Breast epithelium (tissue), 3 donors: ENCODE measurements around the gene EGFL7.

Experiments used
- CTCF ChIP-seq, 3 donors: fragments of 450-650 bp; IDR thresholded peaks; one replicate each; pipeline ENCODE4 v1.5.1; 2016 to 2017; ENCODE audit warnings: antibody characterized with exemption in 3 of 3, mild to moderate bottlenecking in 3 of 3, moderate library complexity in 3 of 3
- POLR2A ChIP-seq: fragments of 450-650 bp; IDR thresholded peaks from one replicate; pipeline ENCODE4 v1.6.1; 2016; ENCODE audit warnings: antibody characterized with exemption, mild to moderate bottlenecking, moderate library complexity

DNA sequence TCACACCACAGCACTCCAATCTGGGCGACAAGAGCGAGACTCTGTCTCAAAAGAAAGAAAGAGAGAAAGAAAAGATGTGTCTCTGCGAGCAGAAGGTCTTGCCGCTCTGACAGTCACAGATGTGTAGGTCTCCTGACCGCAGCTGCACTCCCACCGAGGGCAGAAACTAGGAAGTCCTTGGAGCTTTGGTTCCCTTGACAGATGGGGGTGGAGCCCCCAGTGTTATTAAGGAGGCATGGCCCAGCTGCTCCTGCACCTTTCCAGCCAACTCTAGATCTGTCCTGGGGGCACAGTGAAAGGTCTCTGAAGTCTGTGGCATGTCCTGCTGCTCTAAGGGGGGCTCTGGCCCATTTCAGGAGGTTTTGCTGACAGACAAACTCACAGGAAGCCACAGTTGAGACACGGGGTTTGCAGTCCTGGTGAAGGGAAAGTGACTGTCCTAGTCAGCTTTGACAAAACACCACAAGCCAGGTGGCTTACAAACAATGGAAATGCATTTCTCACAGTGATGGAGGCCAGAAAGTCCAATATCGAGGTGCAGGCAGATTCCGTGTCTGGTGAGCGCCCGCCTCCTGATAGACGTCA, 40.7 kb downstream of the EGFL7 start:
- TF ChIP-seq CTCF (IDR thresholded peaks at IDR 0.05): no peak
- TF ChIP-seq POLR2A: no peak
